ENCODE results near the gene GDPD3. TPM values are rescaled to one million over a fixed set of nuclear protein-coding genes. Genes with fewer than 3 reads are reported as not detected.

Gene GDPD3, protein sequence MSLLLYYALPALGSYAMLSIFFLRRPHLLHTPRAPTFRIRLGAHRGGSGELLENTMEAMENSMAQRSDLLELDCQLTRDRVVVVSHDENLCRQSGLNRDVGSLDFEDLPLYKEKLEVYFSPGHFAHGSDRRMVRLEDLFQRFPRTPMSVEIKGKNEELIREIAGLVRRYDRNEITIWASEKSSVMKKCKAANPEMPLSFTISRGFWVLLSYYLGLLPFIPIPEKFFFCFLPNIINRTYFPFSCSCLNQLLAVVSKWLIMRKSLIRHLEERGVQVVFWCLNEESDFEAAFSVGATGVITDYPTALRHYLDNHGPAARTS
- total RNA-seq, result 0.86 and 1.2 TPM in 2 replicates

DNA sequence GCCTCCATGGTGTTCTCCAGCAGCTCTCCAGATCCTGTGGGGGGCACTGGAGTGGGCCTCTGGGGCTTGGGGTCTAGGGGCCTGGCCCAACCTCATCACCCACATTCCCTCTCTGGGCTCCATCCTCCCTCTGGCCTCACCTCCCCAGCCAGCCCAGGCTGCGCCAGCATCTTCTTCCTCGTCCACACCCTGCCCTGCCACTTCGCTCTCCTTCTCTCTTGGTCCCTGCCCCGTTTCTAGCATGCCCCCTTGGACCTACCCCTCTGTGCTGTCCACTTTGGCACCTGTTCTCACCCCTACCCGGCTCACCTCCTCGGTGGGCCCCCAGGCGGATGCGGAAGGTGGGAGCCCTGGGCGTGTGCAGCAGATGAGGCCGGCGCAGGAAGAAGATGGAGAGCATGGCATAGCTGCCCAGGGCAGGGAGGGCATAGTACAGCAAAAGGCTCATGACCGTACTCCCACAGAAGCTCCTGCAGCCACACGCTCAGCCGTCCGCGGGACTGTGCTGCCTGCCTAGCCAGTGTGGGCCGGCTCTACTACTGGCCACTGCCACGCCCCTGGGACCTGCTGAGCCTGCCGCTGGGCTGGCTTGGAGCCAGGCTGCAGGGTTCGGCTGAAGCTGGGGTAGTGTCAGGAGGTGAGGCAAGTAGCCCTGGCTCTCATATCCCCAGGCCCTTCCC, at the start of gene GDPD3:
GDPD3 (minus strand) TSS at position 507 of the 680 bp plus-strand sequence; CDS start at position 448, 59 bp downstream.

DNA sequence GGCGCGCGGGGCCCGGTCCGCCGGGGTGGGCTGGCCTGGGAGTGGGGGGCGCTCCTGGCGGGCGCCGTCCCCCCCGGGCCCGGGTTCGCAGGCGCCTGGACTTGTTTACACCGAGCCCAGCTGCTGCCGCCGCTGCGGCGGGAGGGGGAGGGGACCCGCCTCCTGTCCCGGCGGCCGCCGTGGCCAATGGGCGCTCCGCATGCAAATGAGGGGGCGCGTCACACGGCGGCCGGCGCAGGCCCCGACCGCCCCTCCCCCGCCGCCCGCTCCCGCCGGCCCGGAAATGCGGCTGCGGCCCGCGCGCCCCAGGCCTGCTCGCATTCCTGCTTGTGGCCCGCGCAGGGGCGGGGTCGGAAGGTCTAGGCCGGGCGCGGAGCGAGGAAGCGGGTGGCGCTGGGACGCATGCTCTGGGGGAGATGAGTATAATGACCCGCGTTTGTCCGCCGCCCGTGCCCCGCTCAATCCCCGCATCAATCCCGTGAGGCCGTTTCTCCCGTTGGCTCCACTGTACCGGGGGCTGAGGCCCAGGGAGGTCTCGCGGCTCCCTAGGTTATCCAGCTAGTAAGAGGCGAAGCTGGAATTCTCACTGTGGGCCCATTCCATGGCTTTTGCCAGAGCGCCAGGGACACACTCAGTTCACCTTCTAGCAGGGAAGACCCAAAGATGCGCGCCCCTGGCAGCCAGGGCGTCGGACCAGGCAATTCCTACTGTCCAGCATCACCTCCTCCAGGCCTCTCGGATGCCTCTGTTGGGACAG, 17.1 kb downstream of the GDPD3 start, which contains the start of gene YPEL3:
YPEL3 (minus strand) TSS at position 109 of the 757 bp plus-strand sequence. CDS start 731 bp downstream, outside the sequence.

DNA sequence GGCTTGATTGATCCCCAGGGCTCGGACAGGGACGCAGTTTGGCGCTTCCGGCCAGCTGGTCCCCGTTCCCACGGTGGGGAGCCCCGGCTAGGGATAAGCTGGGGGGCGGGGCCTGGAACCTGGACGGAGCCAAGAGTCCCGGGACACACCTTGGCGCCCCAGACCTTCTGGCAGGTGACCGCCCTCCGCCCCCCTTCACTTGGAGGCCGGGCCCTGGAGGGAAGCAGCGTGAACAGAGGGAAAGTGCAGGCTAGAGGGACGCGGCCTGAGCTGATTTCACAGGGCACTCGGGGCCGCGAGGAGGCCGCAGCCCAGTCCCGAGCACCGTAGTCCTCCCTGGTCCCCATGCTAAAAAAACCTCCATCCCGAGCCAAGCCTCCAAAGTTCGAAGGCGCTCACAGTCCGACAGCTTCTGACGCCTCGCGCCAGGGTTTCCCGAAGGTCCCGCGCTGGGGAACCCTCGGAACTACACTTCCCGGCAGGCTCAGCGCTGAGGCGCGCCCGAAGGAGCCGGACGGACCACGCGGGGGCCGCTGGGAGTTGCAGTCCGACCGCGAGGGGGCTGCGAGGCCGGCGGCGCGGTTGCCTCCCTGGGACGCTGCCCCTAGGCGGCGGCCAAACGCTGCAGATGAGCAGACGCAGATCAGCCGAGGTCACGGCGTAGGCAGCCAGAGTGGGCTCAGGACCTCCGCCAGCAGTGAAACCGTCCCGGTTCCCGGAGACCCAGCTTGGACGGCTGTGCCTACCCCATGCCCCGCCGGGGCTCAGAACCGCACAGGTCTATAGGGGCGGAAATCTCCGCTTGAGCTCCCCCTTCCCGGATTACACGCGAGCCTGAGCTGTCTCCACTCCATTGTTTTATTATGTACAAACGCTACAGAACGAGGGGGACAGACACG, 21.6 kb downstream of the GDPD3 start, which contains the start of gene TBX6:
TBX6 (minus strand) TSS at position 451 of the 899 bp plus-strand sequence. CDS start 731 bp downstream, outside the sequence.

DNA sequence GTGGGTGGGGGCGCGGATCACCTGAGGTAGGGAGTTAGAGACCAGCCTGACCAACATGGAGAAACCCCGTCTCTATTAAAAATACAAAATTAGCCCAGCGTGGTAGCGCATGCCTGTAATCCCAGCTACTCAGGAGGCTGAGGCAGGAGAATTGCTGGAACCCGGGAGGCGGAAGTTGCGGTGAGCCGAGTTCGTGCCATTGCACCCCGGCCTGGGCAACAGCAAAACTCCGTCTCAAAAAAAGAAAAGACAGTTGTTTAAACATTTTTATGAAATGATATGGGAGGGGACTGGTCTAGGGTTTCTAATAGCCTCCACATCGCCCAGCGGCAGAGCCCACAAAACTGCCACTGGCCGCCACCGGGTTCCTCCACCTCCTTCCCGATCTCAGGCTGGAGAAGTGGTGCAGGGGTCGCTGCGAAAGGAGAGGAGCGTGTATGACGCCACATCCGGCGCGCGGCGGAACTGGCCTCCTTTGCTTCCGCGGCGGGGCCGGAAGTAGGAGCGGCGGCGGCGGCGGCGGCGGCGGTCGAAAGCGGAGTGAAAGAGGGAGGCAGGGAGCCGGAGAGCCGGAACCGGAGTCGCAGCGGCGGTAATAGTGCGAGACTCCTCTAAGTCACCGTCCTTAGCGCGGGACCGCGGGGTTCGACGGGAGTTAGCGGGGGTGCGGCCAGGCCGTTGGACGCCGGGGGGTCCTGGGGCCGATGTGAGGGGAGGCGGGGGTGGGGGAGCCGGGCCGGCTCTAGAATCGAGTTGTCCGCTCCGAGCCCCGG, 37.6 kb downstream of the GDPD3 start, which contains the start of gene PPP4C:
PPP4C (plus strand) TSS at position 492 of the 773 bp plus-strand sequence. CDS start 384 bp downstream, outside the sequence.

DNA sequence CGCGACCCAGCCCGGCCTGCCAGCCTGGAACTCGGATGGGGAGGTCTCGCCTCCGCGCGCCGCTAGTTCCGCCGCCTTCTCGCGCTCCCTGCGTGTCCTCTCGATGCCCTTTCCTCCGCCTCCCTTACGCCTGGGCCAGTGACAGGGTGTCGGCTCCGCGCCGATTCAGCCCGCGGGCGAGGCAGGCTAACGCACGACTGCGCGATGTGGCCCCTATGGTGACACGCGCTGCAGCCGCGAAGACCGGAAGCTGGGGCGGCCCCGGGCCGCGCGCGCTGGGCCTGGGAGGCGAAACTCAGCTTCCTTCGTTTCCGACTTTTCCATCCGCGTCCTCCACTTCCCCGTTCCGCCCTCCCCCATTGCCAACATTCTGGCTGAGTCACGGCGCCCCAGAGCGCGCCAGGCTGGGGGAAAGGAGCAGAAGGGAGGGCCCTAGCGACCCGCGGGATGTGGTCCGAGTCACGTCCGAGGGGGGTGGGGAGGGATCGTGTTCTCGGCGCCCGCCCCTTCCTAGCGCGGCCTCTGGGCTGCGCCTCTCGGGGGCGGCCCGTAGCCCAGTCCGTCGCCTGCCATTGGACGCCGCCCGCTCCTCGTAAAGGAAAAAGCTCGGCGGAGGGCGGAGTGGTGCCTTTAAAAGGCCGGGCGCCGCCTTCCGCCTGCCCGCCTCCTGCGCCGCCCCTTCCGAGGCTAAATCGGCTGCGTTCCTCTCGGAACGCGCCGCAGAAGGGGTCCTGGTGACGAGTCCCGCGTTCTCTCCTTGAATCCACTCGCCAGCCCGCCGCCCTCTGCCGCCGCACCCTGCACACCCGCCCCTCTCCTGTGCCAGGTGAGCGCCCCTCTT, 48.0 kb downstream of the GDPD3 start, which contains the start of gene ALDOA:
ALDOA (plus strand) TSS at position 659 of the 841 bp plus-strand sequence. CDS start 1,138 bp downstream, outside the sequence.

Other genes starting within 250 kb of the GDPD3 start
- gene SEZ6L2, start 214.0 kb downstream of the GDPD3 start, total RNA-seq, result 0.26 and 0.98 TPM in 2 replicates
- 0.17 and 0.33 TPM in 2 replicates for gene ASPHD1, start 213.0 kb downstream of the GDPD3 start, total RNA-seq
- gene KCTD13, start 187.3 kb downstream of the GDPD3 start, total RNA-seq, result 2.6 and 3.2 TPM in 2 replicates
- gene TMEM219, start 151.5 kb downstream of the GDPD3 start, total RNA-seq, result 54.8 and 69.0 TPM in 2 replicates
- gene TAOK2, start 139.7 kb downstream of the GDPD3 start, total RNA-seq, result 77.8 and 79.8 TPM in 2 replicates
- gene HIRIP3, start 117.9 kb downstream of the GDPD3 start, total RNA-seq, result 3.6 and 5.5 TPM in 2 replicates
- 16.6 and 17.7 TPM in 2 replicates for gene INO80E, start 117.3 kb downstream of the GDPD3 start, total RNA-seq
- gene DOC2A, start 102.5 kb downstream of the GDPD3 start, total RNA-seq, result 0.09 and 0.33 TPM in 2 replicates
- not detected in 2 replicates for gene C16orf92, start 90.3 kb downstream of the GDPD3 start, total RNA-seq
- not detected in 2 replicates for gene TLCD3B, start 82.3 kb downstream of the GDPD3 start, total RNA-seq
- gene ALDOA, start 47.8 kb downstream of the GDPD3 start, total RNA-seq, result 155 and 225 TPM in 2 replicates
- gene PPP4C, start 37.5 kb downstream of the GDPD3 start, total RNA-seq, result 190 and 227 TPM in 2 replicates
- 0.11 and 0.26 TPM in 2 replicates for gene TBX6, start 21.6 kb downstream of the GDPD3 start, total RNA-seq
- 22.9 and 26.1 TPM in 2 replicates for gene YPEL3, start 17.3 kb downstream of the GDPD3 start, total RNA-seq
- 39.7 and 43.9 TPM in 2 replicates for gene MAPK3, start 9.7 kb upstream of the GDPD3 start, total RNA-seq
- 0.76 and 1.5 TPM in 2 replicates for gene CORO1A, start 70.1 kb upstream of the GDPD3 start, total RNA-seq
- 13.4 and 26.9 TPM in 2 replicates for gene BOLA2B, start 80.1 kb upstream of the GDPD3 start, total RNA-seq
- gene SLX1A, start 80.3 kb upstream of the GDPD3 start, total RNA-seq, result 43.8 and 54.1 TPM in 2 replicates
- 1.5 and 1.9 TPM in 2 replicates for gene SULT1A3, start 85.7 kb upstream of the GDPD3 start, total RNA-seq
- gene NPIPB13, start 134.9 kb upstream of the GDPD3 start, total RNA-seq, result 0.43 and 2.0 TPM in 2 replicates
- 33.8 and 39.9 TPM in 2 replicates for gene CD2BP2, start 241.8 kb upstream of the GDPD3 start, total RNA-seq

Data from dermis lymphatic vessel endothelial cell (primary cell).